SKM-1 (cell line): ENCODE measurements around the gene JAZF1.
A peak's percentile ranks its signal among the peaks of the same experiment; 100 is the strongest.

ENCODE experiments used
- DNase-seq: peaks from one replicate; lab custom pipeline; 2025; ENCODE audit not compliant: unreplicated experiment; lab: John Stamatoyannopoulos, UW

JAZF1 gene

DNA sequence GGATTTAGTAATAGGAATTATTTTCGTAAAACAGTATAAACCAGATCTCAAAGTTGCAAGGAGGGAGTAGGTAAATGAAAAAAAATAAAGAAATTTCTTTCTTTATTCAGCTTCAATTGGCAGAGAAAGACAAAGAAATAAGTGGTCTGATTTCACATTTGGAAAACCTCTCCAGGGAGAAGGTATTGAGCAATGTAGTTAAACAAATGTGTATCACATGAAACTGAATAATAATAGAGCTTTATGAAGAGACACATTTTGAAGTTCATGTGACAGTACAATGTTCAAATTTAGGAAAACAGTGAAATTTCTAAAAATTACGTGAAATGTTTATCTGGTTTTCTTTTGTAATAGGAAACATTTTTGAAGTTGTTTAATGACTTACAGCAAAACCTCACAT, 377.6 kb downstream of the JAZF1 start:
- DNase-seq = no peak

DNA sequence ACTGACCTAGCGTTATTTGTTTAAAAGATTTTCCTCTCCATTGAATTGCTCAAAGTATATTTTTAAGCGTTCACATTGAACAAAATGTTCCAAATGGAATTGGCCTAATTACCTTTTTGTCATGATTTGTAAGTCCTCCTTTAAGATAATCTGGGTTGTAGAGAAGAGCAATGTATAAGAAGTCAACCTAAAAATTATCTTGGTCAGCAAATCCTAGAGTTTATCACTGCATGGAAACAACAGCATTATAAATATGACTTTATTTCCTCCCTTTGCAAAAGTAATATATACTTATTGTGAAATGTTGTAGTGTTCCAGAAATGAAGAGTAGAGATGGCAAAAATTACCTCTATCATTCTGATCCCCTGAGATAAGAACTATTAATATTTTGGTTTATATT, 381.4 kb downstream of the JAZF1 start:
- no peak for DNase-seq

DNA sequence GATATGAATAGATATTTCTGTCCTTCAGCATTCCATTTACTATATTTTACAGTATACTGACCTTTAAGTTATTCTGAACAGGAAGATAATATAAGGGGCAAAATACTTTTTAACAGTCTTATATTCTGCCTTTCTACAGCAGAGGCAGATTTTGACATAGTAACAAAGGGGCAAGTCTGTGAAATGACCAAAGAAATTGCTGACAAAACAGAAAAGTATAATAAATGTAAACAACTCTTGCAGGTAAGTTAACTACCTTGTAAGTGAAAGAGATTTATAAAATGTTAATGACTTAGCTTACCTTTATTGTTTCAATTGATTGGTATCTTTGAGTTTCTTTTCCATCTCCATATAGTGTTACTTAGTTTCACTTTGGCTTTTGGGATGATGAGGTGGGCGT, 384.6 kb downstream of the JAZF1 start:
- no peak for DNase-seq

DNA sequence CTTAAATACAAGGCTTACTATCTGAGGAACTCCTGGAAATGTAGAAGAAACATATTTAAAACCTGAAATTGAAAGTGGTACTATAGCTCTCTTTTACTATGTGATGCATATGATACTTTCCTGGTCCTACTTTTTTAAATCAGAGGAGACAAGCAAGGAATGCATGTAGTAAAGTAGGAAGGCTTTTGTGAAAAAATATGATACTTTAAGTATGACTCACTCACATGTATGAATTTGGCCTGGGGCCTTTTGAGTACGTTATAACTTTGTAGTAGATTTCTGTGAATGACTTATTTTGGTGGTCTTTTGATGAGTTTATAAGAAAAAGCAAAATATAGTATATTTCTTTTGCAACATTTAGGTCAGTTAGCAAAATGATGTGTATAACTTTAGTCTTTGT, 386.8 kb downstream of the JAZF1 start:
- no peak for DNase-seq

DNA sequence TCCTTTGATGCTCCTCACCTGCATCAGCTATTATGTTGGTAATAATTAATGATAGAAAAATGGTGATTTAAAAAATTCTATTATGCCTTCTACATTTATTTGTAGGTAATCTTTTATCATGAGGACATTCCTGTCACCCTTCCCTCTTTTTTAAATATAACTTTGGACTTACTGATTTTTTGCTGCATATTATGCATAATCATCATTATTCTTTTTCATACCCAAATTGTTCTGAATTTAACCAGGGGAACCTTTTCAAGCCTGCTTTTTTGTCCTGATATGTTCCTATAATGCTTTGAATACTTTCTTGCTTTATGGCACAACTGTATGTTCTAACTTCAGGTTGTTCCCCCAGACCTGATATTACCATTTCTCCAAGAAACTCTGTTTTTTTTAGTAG, 392.2 kb downstream of the JAZF1 start:
- no peak for DNase-seq

DNA sequence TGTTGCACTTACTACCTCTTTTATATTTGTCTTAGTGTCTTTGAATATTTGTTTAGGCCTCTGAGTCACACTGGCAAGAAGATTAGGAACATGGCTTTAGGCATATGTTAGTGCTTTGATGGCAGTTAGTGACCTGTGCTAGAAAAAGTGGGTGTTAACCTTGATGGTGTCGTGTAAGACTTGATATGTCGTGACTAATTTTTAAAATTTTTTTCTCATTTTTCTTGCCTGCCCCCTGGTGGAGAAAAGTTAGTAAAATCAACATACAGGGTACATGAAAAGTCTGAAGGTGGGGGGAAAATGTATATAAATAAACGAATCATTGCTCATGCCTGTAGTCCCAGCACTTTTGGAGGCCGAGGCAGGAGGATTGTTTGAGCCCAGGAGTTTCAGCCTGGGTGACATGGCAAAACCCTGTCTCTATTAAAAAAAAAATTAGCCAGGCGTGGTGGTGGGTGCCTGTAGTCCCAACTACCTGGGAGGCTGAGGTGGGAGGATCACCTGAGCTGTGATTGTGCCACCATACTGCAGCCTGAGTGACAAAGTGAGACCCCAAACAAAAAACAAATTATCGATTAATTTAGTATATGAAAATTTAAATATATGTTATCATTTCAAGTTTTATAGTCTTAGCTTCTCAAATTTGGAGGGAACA, 396.1 kb downstream of the JAZF1 start:
- DNase-seq = peak; percentile 14

DNA sequence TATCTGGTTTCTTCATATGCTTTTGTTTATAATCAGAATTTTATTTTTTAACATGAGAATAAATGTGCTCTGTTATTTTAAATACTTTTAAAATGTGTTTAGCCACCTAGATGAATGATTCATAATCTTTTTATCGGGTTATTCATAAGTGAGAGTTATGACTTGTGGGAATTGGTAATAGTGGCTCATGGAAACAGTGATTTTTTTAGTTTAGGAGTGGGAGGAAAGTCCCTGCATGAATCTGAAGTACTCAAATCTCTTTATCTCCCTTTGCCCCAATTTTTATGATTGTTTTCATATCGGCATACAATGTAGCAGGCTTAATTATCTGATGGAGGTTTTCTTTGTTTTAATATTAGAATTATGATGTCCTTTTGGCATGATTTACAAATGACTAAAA, 397.7 kb downstream of the JAZF1 start:
- DNase-seq = no peak

DNA sequence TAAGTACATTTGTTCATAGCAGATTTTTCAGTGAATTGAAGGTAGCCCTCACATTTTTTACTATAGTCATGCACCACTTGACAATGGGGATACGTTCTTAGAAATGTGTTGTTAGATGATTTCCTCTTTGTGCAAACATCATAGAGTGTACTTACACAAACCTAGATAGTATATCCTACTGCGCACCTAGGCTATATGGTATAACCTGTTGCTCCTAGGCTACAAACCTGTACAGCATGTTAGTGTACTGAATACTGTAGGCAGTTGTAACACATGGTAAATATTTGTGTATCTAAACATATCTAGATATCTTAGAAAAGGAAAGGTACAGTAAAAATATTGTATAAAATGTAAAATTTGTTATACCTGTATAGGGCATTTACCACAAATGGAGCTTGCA, 399.4 kb downstream of the JAZF1 start:
- no peak for DNase-seq
